CD4-positive, alpha-beta T cell (primary cell): ENCODE results near the gene LMTK3. TPM values are rescaled to one million over a fixed set of nuclear protein-coding genes. Genes with fewer than 3 reads are reported as not detected.
"Not testable (repeated sequence)": the region's sequence is repeated elsewhere in the genome, so short reads cannot be mapped to it uniquely, and the experiment has no call there.

Experiments used
- ATAC-seq: fragments of 200-7000 bp; cut with Tn5 transposase; one replicate; pipeline ENCODE4 v1.10.0; 2022; ENCODE audit warnings: mild to moderate bottlenecking; ENCODE audit not compliant: poor library complexity
- CTCF ChIA-PET: fragments of 350-600 bp; sonication (Branson Sonifier 250); formaldehyde crosslinking; loops from one replicate; lab custom pipeline; 2021; ENCODE audit warnings: antibody characterized with exemption, inconsistent platforms; lab: Charles Lee
- POLR2A ChIA-PET: fragments of 350-600 bp; sonication (Branson Sonifier 250); formaldehyde crosslinking; loops from one replicate; lab custom pipeline; 2021; ENCODE audit warnings: antibody characterized with exemption, inconsistent platforms; lab: Charles Lee
- DNase-seq, 14 experiments: peaks; one replicate each; pipeline ENCODE4 v3.0.0-alpha.2; 2013 to 2020; ENCODE audit warnings: mixed read lengths in 2 of 14
- H3K27ac ChIP-seq, 2 donors: one replicate each; pipeline versions ENCODE4 v1.5.1 to v1.7.0; 2013; ENCODE audit warnings: low read length in 2 of 2, low read depth in 1 of 2, mild to moderate bottlenecking in 1 of 2
- H3K27me3 ChIP-seq, 2 experiments: 1 replicate in 1 of 2; 2 replicates in 1 of 2; pipeline versions ENCODE4 v1.6.1 to v1.7.0; 2013; ENCODE audit warnings: low read length in 2 of 2, control low read depth in 1 of 2, mild to moderate bottlenecking in 1 of 2, moderate library complexity in 1 of 2; ENCODE audit not compliant: insufficient read depth in 2 of 2, control insufficient read depth in 1 of 2
- H3K36me3 ChIP-seq: one replicate; pipeline ENCODE4 v1.6.1; 2013; ENCODE audit warnings: low read length, control low read depth; ENCODE audit not compliant: insufficient read depth
- H3K4me1 ChIP-seq: one replicate; pipeline ENCODE4 v1.6.1; 2013; ENCODE audit warnings: low read length, control low read depth; ENCODE audit not compliant: insufficient read depth
- H3K4me3 ChIP-seq: one replicate; pipeline ENCODE4 v1.5.1; 2013; ENCODE audit warnings: mild to moderate bottlenecking, low read length, moderate library complexity
- H3K9me3 ChIP-seq, 2 experiments: 1 replicate in 1 of 2; 2 replicates in 1 of 2; pipeline versions ENCODE4 v1.6.1 to v1.7.0; 2013; ENCODE audit warnings: low read length in 2 of 2, mild to moderate bottlenecking in 2 of 2, control low read depth in 1 of 2, moderate library complexity in 1 of 2; ENCODE audit not compliant: control insufficient read depth in 1 of 2, insufficient read depth in 1 of 2
- H3K27ac Mint-ChIP-seq: one replicate; pipeline ENCODE4 v1.8.0; 2020; ENCODE audit warnings: mixed read lengths
- H3K27me3 Mint-ChIP-seq: one replicate; pipeline ENCODE4 v1.8.0; 2021; ENCODE audit warnings: mixed read lengths
- H3K36me3 Mint-ChIP-seq: one replicate; pipeline ENCODE4 v1.8.0; 2021; ENCODE audit warnings: low read depth, mixed read lengths
- H3K4me1 Mint-ChIP-seq: one replicate; pipeline ENCODE4 v1.8.0; 2021; ENCODE audit warnings: low read depth, mixed read lengths
- H3K4me3 Mint-ChIP-seq: one replicate; pipeline ENCODE4 v1.8.0; 2020; ENCODE audit warnings: mild to moderate bottlenecking, mixed read lengths
- H3K9me3 Mint-ChIP-seq: one replicate; pipeline ENCODE4 v1.8.0; 2020; ENCODE audit warnings: mixed read lengths
- intact Hi-C, 2 experiments: fragments of 100-400 bp; cut with DNase I in 1 of 2; cut with micrococcal nuclease in 1 of 2; formaldehyde crosslinking; loops; one replicate each; pipeline versions ENCODE4 v1.15.1 to v1.9.0; 2023 to 2025; cut with DNase I, micrococcal nuclease
- total RNA-seq, 174 experiments: library from RNA in 2 of 174; stranded (reverse) in 2 of 174; gene quantifications; one replicate each; pipeline ENCODE4 v1.2.3 and lab custom pipeline; 2021 to 2026
- TF ChIP-seq, protein P1 (sequence below): fragments of 200-600 bp; IDR thresholded peaks from one replicate; pipeline ENCODE4 v1.8.0; 2022; ENCODE audit warnings: antibody characterized with exemption, mild to moderate bottlenecking

Gene LMTK3
- total RNA-seq, 2 experiments from 2014 or later = 15.6 to 18.9 TPM

DNA sequence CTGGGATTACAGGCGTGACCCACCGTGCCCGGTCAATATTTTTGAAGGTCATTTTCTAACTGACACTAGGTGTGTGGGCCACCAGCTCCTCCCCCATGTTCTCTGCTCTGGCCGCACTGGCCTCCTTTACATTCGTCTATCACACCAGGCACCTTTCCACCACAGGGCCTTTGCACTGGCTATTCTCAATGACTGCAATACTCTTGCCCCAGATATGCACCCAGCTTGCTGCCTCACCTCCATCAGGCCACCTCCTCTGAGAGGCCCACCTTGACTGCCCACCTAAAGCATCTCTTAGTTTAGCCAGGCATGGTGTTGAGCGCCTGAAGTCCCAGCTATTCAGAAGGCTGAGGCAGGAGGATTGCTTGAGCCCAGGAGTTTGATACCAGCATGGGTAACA lies 30.2 kb upstream of the LMTK3 start:
- ATAC-seq = no peak
- Mint-ChIP-seq H3K9me3 (no peaks in the 10 kb centered on the region), H3K27me3 (no peaks in the 10 kb centered on the region), H3K4me1 (no peaks in the 10 kb centered on the region), H3K4me3 (no peak overlapping the region), H3K27ac (no peak overlapping the region), H3K36me3 (no peaks in the 10 kb centered on the region)
- Histone ChIP-seq H3K36me3 (no peaks in the 10 kb centered on the region), H3K4me3 (no peak overlapping the region), H3K9me3 (no peaks in the 10 kb centered on the region), H3K27me3 (peaks cover 0 to 2% of the 10 kb centered on the region in 2 experiments), H3K4me1 (no peaks in the 10 kb centered on the region), H3K27ac (no peak overlapping the region)
- ChIA-PET POLR2A (interaction anchor here (0.6 kb wide), 1 partner anchor 242 kb away, joined by 3 read pairs; no protein-coding TSS in a partner anchor), CTCF (no interaction called here)
- DNase-seq = no peak
- intact Hi-C loops = no loop called here
- TF ChIP-seq, protein P1, sequence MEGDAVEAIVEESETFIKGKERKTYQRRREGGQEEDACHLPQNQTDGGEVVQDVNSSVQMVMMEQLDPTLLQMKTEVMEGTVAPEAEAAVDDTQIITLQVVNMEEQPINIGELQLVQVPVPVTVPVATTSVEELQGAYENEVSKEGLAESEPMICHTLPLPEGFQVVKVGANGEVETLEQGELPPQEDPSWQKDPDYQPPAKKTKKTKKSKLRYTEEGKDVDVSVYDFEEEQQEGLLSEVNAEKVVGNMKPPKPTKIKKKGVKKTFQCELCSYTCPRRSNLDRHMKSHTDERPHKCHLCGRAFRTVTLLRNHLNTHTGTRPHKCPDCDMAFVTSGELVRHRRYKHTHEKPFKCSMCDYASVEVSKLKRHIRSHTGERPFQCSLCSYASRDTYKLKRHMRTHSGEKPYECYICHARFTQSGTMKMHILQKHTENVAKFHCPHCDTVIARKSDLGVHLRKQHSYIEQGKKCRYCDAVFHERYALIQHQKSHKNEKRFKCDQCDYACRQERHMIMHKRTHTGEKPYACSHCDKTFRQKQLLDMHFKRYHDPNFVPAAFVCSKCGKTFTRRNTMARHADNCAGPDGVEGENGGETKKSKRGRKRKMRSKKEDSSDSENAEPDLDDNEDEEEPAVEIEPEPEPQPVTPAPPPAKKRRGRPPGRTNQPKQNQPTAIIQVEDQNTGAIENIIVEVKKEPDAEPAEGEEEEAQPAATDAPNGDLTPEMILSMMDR = no peak

DNA sequence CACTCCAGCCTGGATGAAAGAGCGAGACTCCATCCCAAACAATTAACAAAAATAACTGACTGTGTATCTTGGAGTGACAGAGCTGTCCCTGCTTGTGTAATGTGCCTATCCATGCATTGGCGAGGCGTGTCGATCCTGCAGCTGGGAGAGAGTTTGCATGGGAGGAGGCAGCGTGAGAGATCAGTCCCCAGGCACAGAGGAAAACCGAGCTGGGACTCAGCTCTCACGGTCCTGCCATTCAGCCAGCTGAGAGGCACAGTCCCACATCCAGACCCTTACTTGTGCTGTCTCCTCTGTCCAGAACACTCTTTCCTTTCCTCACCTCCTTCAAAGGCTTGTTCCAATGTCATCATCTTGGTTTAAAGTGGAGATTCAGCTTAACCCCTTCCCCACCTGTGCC lies 28.5 kb upstream of the LMTK3 start:
- H3K27me3 ChIP-seq = no peaks in the 10 kb centered on the region
- Mint-ChIP-seq H3K4me1 (no peaks in the 10 kb centered on the region), H3K9me3 (no peaks in the 10 kb centered on the region), H3K4me3 (no peak overlapping the region), H3K36me3 (no peaks in the 10 kb centered on the region), H3K27me3 (peaks cover 4% of the 10 kb centered on the region), H3K27ac (no peak overlapping the region)
- intact Hi-C loops = no loop called here
- CTCF ChIA-PET = no interaction called here
- POLR2A ChIA-PET = no interaction called here
- H3K4me3 ChIP-seq = no peak overlapping the region
- TF ChIP-seq, protein P1 = no peak
- no peak overlapping the region for H3K27ac ChIP-seq
- no peaks in the 10 kb centered on the region for H3K9me3 ChIP-seq
- ATAC-seq (no peak), DNase-seq (no peak)
- no peaks in the 10 kb centered on the region for H3K36me3 ChIP-seq
- H3K4me1 ChIP-seq = no peaks in the 10 kb centered on the region

DNA sequence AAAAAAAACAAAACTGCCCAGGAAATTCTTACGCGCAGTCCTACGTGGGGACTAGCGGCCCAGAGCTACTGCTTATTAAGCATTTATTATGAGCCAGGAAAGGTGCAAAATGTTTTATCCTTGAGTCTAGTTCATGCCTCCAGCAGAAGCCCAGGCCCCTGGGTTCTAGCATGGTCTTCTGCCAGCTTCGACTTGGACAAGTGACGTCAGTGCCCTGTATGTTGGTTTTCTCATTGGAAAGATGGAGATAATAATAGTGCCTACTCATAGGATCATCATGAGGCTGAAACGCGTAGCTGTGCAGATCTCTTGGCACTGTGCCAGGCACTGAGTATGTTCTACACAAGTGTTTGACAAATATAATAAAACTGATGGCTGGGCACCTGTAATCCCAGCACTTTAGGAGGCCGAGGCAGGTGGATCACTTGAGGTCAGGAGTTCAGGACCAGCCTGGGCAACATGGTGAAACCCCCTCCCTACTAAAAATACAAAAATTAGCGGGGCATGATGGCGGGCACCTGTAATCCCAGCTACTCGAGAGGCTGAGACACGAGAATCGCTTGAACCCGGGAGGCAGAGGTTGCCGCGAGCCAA lies 28.0 kb upstream of the LMTK3 start:
- Mint-ChIP-seq H3K9me3 (no peaks in the 10 kb centered on the region), H3K36me3 (no peaks in the 10 kb centered on the region), H3K4me1 (no peaks in the 10 kb centered on the region), H3K27ac (no peak overlapping the region), H3K27me3 (peaks cover 4% of the 10 kb centered on the region), H3K4me3 (no peak overlapping the region)
- TF ChIP-seq, protein P1 = no peak
- H3K4me1 ChIP-seq = no peaks in the 10 kb centered on the region
- no peak overlapping the region for H3K27ac ChIP-seq
- H3K9me3 ChIP-seq = no peaks in the 10 kb centered on the region
- no peaks in the 10 kb centered on the region for H3K27me3 ChIP-seq
- ChIA-PET CTCF (interaction anchor here (0.6 kb wide), 1 partner anchor 757 kb away, joined by 3 read pairs; no protein-coding TSS in a partner anchor), POLR2A (no interaction called here)
- no peak overlapping the region for H3K4me3 ChIP-seq
- intact Hi-C loops = no loop called here
- no peaks in the 10 kb centered on the region for H3K36me3 ChIP-seq
- DNase-seq (no peak), ATAC-seq (no peak)

DNA sequence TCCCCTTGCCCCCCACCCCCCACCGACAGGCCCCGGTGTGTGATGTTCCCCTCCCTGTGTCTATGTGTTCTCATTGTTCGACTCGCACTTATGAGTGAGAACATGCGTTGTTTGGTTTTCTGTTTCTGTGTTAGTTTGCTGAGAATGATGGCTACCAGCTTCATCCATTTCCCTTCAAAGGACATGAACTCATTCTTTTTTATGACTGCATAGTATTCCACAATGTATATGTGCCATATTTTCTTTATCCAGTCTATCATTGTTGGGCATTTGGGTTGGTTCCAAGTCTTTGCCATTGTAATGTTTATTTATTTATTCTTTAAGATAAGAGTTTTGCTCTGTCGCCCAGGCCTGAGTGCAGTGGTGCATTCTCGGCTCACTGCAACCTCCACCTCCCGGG lies 26.4 kb upstream of the LMTK3 start:
- H3K4me1 Mint-ChIP-seq, H3K27ac ChIP-seq, H3K4me3 ChIP-seq, H3K9me3 Mint-ChIP-seq, H3K27me3 Mint-ChIP-seq, H3K4me3 Mint-ChIP-seq, intact Hi-C loops, H3K9me3 ChIP-seq, DNase-seq, ATAC-seq, H3K27ac Mint-ChIP-seq, H3K36me3 ChIP-seq, POLR2A ChIA-PET, H3K27me3 ChIP-seq, H3K4me1 ChIP-seq, H3K36me3 Mint-ChIP-seq: not testable (repeated sequence)
- CTCF ChIA-PET = interaction anchor here (0.7 kb wide), 1 partner anchor 32 kb away, joined by 3 read pairs; no protein-coding TSS in a partner anchor
